ENCODE results near the gene CDYL. TPM values are rescaled to one million over a fixed set of nuclear protein-coding genes. Genes with fewer than 3 reads are reported as not detected.

The CDYL gene
- total RNA-seq, 1 experiment from 2014 or later = 41.6 TPM

- Histone ChIP-seq H3K27me3 (replicated peaks; ENCODE audit: control insufficient read depth, insufficient read depth, low read length) (no peaks in the 10 kb centered on the region), H3K4me1 (no peaks in the 10 kb centered on the region), H3K36me3 (ENCODE audit: control insufficient read depth, insufficient read depth, low read length) (no peaks in the 10 kb centered on the region), H3K4me3 (ENCODE audit: low read depth, low read length) (peak overlapping the region; percentile 49), H3K9me3 (peaks cover 5% of the 10 kb centered on the region; the same call in 1 of the 2 replicates)
- Mint-ChIP-seq H3K4me1 (ENCODE audit: low read depth, unreplicated experiment) (peaks cover 8% of the 10 kb centered on the region), H3K4me3 (ENCODE audit: unreplicated experiment) (peak overlapping the region; percentile 93), H3K27ac (ENCODE audit: unreplicated experiment) (peak overlapping the region; percentile 89), H3K9me3 (ENCODE audit: unreplicated experiment) (peaks cover 10% of the 10 kb centered on the region), H3K27me3 (ENCODE audit: insufficient read depth, unreplicated experiment) (no peaks in the 10 kb centered on the region), H3K36me3 (ENCODE audit: insufficient read depth, unreplicated experiment) (no peaks in the 10 kb centered on the region)
- no TSS peak for BruUV-seq (replicated peaks)
- DNase-seq = peak; percentile 80 to 83
- CTCF ChIA-PET = interaction anchor here (1.0 kb wide), 1 partner anchor 11 kb away, joined by 4 read pairs; no protein-coding TSS in a partner anchor
- peak in 1 of 2 experiments; percentile 16 for TF ChIP-seq CTCF (IDR thresholded peaks at IDR 0.05; ENCODE audit: insufficient read depth in 1 of 2, low read depth in 1 of 2, low read length in 1 of 2, severe bottlenecking in 1 of 2, unreplicated experiment in 1 of 2)
- POLR2A ChIA-PET = interaction anchor here (0.6 to 1.0 kb wide), 2 partner anchors 156 to 221 kb away, joined by 3 to 4 read pairs; no protein-coding TSS in a partner anchor
- intact Hi-C loops (cut with micrococcal nuclease; ENCODE audit: unreplicated experiment) = loop anchor here (2.0 to 10.0 kb wide), 3 partner anchors 73 to 159 kb away; no protein-coding TSS in a partner anchor
Measured at GRCh38 chr6:4775494-4776130, 592 bp upstream of the CDYL start.

GRCh38 chr6:4776493-4777393 lies 539 bp downstream of the CDYL start:
- H3K9me3 Mint-ChIP-seq (ENCODE audit: unreplicated experiment) = peaks cover 10% of the 10 kb centered on the region
- Histone ChIP-seq H3K4me1 (no peaks in the 10 kb centered on the region), H3K27me3 (replicated peaks; ENCODE audit: control insufficient read depth, insufficient read depth, low read length) (no peaks in the 10 kb centered on the region), H3K9me3 (peaks cover 5% of the 10 kb centered on the region; the same call in 1 of the 2 replicates), H3K4me3 (ENCODE audit: low read depth, low read length) (peak overlapping the region; percentile 76), H3K36me3 (ENCODE audit: control insufficient read depth, insufficient read depth, low read length) (no peaks in the 10 kb centered on the region)
- no peak overlapping the region for H3K27ac Mint-ChIP-seq (ENCODE audit: unreplicated experiment)
- H3K4me3 Mint-ChIP-seq (ENCODE audit: unreplicated experiment) = peak overlapping the region; percentile 93
- ChIA-PET POLR2A (interaction anchor here (0.5 to 1.0 kb wide), 8 partner anchors 10 to 490 kb away, joined by 3 to 7 read pairs (median 4); no protein-coding TSS in a partner anchor), CTCF (interaction anchor here (0.5 to 1.5 kb wide), 3 partner anchors 73 to 1293 kb away, joined by 3 to 7 read pairs (median 4); no protein-coding TSS in a partner anchor)
- peak; percentile 26 to 47 for DNase-seq
- H3K4me1 Mint-ChIP-seq (ENCODE audit: low read depth, unreplicated experiment) = peaks cover 8% of the 10 kb centered on the region
- intact Hi-C loops (cut with micrococcal nuclease; ENCODE audit: unreplicated experiment) = loop anchor here (2.0 to 10.0 kb wide), 3 partner anchors 72 to 158 kb away; no protein-coding TSS in a partner anchor
- no TSS peak for BruUV-seq (replicated peaks)
- no peaks in the 10 kb centered on the region for H3K27me3 Mint-ChIP-seq (ENCODE audit: insufficient read depth, unreplicated experiment)
- H3K36me3 Mint-ChIP-seq (ENCODE audit: insufficient read depth, unreplicated experiment) = no peaks in the 10 kb centered on the region
- TF ChIP-seq CTCF (IDR thresholded peaks at IDR 0.05; ENCODE audit: insufficient read depth in 1 of 2, low read depth in 1 of 2, low read length in 1 of 2, severe bottlenecking in 1 of 2, unreplicated experiment in 1 of 2) = no peak

DNA sequence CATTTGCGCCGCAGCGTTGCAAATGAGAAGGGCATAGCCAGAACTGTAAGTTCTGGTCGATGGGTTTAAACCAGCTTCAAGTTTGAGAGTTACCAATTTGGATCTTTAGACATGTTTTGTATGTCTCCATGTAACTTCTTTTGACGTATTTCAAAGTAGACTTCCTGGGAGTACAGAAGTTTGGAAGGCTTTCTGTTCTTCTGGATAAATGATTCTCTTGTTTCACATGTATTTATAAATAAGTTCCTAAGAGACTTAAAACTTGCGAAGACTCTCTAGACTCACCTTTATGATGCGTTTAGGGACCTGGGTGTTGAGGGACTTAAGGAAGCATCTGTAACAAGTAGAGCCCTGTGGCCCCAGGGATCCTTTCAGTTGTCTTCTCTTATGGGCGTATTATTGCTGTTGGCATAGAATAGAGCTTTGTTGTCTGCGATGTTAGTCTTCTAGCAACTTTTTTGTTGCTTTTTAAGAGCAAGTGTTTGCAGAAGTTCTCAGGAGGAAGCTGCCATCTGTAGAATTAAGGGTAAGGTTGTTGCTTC lies 1.3 kb downstream of the CDYL start:
- no peaks in the 10 kb centered on the region for H3K4me1 ChIP-seq
- Mint-ChIP-seq H3K4me3 (ENCODE audit: unreplicated experiment) (peak overlapping the region; percentile 93), H3K27ac (ENCODE audit: unreplicated experiment) (peak overlapping the region; percentile 16), H3K27me3 (ENCODE audit: insufficient read depth, unreplicated experiment) (no peaks in the 10 kb centered on the region), H3K36me3 (ENCODE audit: insufficient read depth, unreplicated experiment) (no peaks in the 10 kb centered on the region), H3K9me3 (ENCODE audit: unreplicated experiment) (peaks cover 10% of the 10 kb centered on the region), H3K4me1 (ENCODE audit: low read depth, unreplicated experiment) (peaks cover 8% of the 10 kb centered on the region)
- intact Hi-C loops (cut with micrococcal nuclease; ENCODE audit: unreplicated experiment) = loop anchor here (2.0 to 10.0 kb wide), 3 partner anchors 71 to 157 kb away; no protein-coding TSS in a partner anchor
- CTCF ChIA-PET = interaction anchor here (1.5 kb wide), 1 partner anchor 72 kb away, joined by 7 read pairs; no protein-coding TSS in a partner anchor
- DNase-seq = no peak
- no peaks in the 10 kb centered on the region for H3K27me3 ChIP-seq (replicated peaks; ENCODE audit: control insufficient read depth, insufficient read depth, low read length)
- POLR2A ChIA-PET = no interaction called here
- no peaks in the 10 kb centered on the region for H3K36me3 ChIP-seq (ENCODE audit: control insufficient read depth, insufficient read depth, low read length)
- TF ChIP-seq CTCF (IDR thresholded peaks at IDR 0.05; ENCODE audit: insufficient read depth in 1 of 2, low read depth in 1 of 2, low read length in 1 of 2, severe bottlenecking in 1 of 2, unreplicated experiment in 1 of 2) = no peak
- H3K4me3 ChIP-seq (ENCODE audit: low read depth, low read length) = peak overlapping the region; percentile 76
- peaks cover 5% of the 10 kb centered on the region; the same call in 1 of the 2 replicates for H3K9me3 ChIP-seq
- BruUV-seq (replicated peaks) = no TSS peak
